Astrocyte (in vitro differentiated cells and primary cell): ENCODE measurements around the gene CLIC6. TPM values are rescaled to one million over a fixed set of nuclear protein-coding genes. Genes with fewer than 3 reads are reported as not detected.

Source experiments
- DNase-seq: peaks from one replicate; pipeline ENCODE4 v3.0.0-alpha.2; 2010; ENCODE audit warnings: low read depth
- FAIRE-seq: peaks from 2 replicates; lab custom pipeline; 2011; peaks lifted over from hg19 to GRCh38; lab: Jason Lieb, UNC
- H2AFZ ChIP-seq: 2 replicates; pipeline ENCODE4 v1.6.0; 2012; ENCODE audit warnings: low read depth, low read length, inconsistent platforms
- H3K27ac ChIP-seq: 2 replicates; pipeline ENCODE4 v1.5.1; 2011; ENCODE audit warnings: low read depth, low read length, inconsistent platforms
- H3K27me3 ChIP-seq: 2 replicates; pipeline ENCODE4 v1.6.0; 2011; ENCODE audit warnings: low read length, inconsistent platforms; ENCODE audit not compliant: insufficient read depth
- H3K36me3 ChIP-seq: 2 replicates; pipeline ENCODE4 v1.5.1; 2011; ENCODE audit warnings: low read length, inconsistent platforms; ENCODE audit not compliant: insufficient read depth
- H3K4me1 ChIP-seq: 2 replicates; pipeline ENCODE4 v1.5.1; 2011; ENCODE audit warnings: low read length, inconsistent platforms; ENCODE audit not compliant: insufficient read depth
- H3K4me2 ChIP-seq: 2 replicates; pipeline ENCODE4 v1.6.0; 2012; ENCODE audit warnings: low read length, inconsistent platforms
- H3K4me3 ChIP-seq: 2 replicates; pipeline ENCODE4 v1.5.1; 2011; ENCODE audit warnings: low read depth, mild to moderate bottlenecking, low read length, inconsistent platforms; ENCODE audit not compliant: insufficient read depth
- H3K79me2 ChIP-seq: 2 replicates; pipeline ENCODE4 v1.6.0; 2012; ENCODE audit warnings: mild to moderate bottlenecking, low read length, inconsistent platforms; ENCODE audit not compliant: insufficient read depth
- H3K9ac ChIP-seq: 2 replicates; pipeline ENCODE4 v1.6.0; 2012; ENCODE audit warnings: mild to moderate bottlenecking, low read length, inconsistent platforms
- H3K9me3 ChIP-seq: 2 replicates; pipeline ENCODE4 v1.5.1; 2012; ENCODE audit warnings: low read depth, mild to moderate bottlenecking, low read length, inconsistent platforms; ENCODE audit not compliant: insufficient read depth
- H4K20me1 ChIP-seq: 2 replicates; pipeline ENCODE4 v1.6.0; 2012; ENCODE audit warnings: low read length, inconsistent platforms; ENCODE audit not compliant: insufficient read depth
- H3K27ac Mint-ChIP-seq: one replicate; pipeline ENCODE4 v1.8.0; 2021; ENCODE audit warnings: mild to moderate bottlenecking, mixed read lengths; ENCODE audit not compliant: unreplicated experiment
- H3K27me3 Mint-ChIP-seq: one replicate; pipeline ENCODE4 v1.8.0; 2021; ENCODE audit warnings: low read depth, mixed read lengths; ENCODE audit not compliant: unreplicated experiment
- H3K36me3 Mint-ChIP-seq: one replicate; pipeline ENCODE4 v1.8.0; 2021; ENCODE audit warnings: low read depth, mixed read lengths; ENCODE audit not compliant: unreplicated experiment
- H3K4me1 Mint-ChIP-seq: one replicate; pipeline ENCODE4 v1.8.0; 2021; ENCODE audit warnings: low read depth, mixed read lengths; ENCODE audit not compliant: unreplicated experiment
- H3K4me3 Mint-ChIP-seq: one replicate; pipeline ENCODE4 v1.8.0; 2021; ENCODE audit warnings: mild to moderate bottlenecking, moderate library complexity, mixed read lengths; ENCODE audit not compliant: unreplicated experiment
- H3K9me3 Mint-ChIP-seq: one replicate; pipeline ENCODE4 v1.8.0; 2021; ENCODE audit warnings: mild to moderate bottlenecking, mixed read lengths; ENCODE audit not compliant: unreplicated experiment
- CTCF ChIP-seq: IDR thresholded peaks from 2 replicates; pipeline ENCODE4 v1.5.1; 2011; ENCODE audit warnings: low read depth, mild to moderate bottlenecking, inconsistent platforms, low read length, moderate library complexity; ENCODE audit not compliant: insufficient read depth
- EZH2 ChIP-seq: IDR thresholded peaks from 2 replicates; pipeline ENCODE4 v1.6.1; 2012; ENCODE audit warnings: mild to moderate bottlenecking, low read length, inconsistent platforms; ENCODE audit not compliant: insufficient read depth
- total RNA-seq: library from RNA; stranded (reverse); gene quantifications from 2 replicates; pipeline ENCODE4 v1.2.1, GENCODE V29; 2021

Gene CLIC6
- total RNA-seq, 1 donor from 2014 or later = 0.30 TPM

DNA sequence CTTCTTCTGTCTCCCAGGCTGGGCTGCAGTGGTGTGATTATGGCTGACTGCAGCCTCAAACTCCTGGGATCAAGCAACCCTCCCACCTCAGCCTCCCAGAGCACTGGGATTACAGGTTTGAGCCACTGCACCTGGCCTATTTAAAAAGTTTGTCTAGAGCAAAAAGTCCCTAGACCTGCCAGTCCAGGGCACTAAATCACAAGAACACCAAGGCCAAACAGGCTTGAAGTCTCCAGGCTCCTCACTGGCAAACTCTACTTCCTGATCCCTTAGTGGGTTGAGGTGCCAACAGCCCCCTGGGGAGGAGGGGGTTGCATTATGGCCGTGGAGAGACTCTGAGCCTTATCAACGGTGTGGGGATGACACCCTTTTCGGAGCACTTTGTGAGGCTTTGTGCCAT, 76.0 kb downstream of the CLIC6 start:
- H3K4me3 Mint-ChIP-seq = no peak overlapping the region
- Histone ChIP-seq H3K9ac (no peak overlapping the region), H3K4me3 (no peak overlapping the region), H3K9me3 (no peaks in the 10 kb centered on the region), H4K20me1 (no peaks in the 10 kb centered on the region), H3K4me2 (no peak overlapping the region), H3K79me2 (no peaks in the 10 kb centered on the region), H3K27ac (no peak overlapping the region), H3K36me3 (no peaks in the 10 kb centered on the region), H3K4me1 (peaks cover 10% of the 10 kb centered on the region), H2AFZ (no peak overlapping the region), H3K27me3 (no peaks in the 10 kb centered on the region)
- DNase-seq = no peak
- FAIRE-seq = no peak
- no peaks in the 10 kb centered on the region for H3K36me3 Mint-ChIP-seq
- TF ChIP-seq EZH2 (no peak), CTCF (no peak)
- H3K27me3 Mint-ChIP-seq = peaks cover 34% of the 10 kb centered on the region
- H3K4me1 Mint-ChIP-seq = peaks cover 5% of the 10 kb centered on the region
- peaks cover 7% of the 10 kb centered on the region for H3K9me3 Mint-ChIP-seq
- no peak overlapping the region for H3K27ac Mint-ChIP-seq

DNA sequence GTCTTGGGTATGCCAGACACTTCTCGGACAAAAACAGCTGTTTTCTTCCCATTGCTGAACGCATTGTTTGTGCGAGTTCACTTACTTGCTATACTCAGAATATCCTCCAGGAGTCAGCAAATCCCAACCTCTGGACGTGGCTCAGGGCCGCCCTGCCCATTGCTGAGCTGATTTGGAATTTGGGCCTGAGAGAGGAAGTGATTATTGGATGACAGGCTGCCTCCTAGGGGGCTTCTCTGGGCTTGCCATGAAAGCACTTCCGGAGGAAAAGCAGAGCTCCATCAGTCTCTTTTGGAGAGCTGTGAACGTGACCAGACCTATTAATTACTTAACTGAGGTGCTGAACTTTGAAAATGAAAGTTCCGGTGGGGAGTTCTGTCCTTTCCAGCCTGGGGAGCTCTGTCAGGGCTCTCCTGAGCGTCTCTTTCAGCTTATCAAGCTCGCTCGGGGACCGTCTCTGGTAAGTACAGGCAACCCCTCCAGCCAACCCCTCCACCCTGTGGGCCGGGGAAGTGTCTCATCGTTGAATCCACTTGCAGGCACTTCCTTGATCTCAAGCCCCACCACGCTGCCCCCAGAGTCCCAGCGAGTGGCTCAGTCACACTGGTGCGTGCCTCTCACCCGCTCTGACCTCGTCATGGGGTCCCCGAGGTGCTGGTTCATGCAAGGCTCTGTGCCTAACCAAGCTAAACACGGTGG, 76.9 kb downstream of the CLIC6 start:
- Histone ChIP-seq H3K79me2 (no peaks in the 10 kb centered on the region), H4K20me1 (no peaks in the 10 kb centered on the region), H3K27me3 (no peaks in the 10 kb centered on the region), H3K36me3 (no peaks in the 10 kb centered on the region), H3K4me3 (no peak overlapping the region), H3K9ac (peak overlapping the region; percentile 2), H3K4me2 (peak overlapping the region; percentile 55), H3K4me1 (peaks cover 10% of the 10 kb centered on the region), H3K27ac (no peak overlapping the region), H3K9me3 (no peaks in the 10 kb centered on the region), H2AFZ (peak overlapping the region; percentile 43)
- Mint-ChIP-seq H3K4me1 (peaks cover 5% of the 10 kb centered on the region), H3K36me3 (no peaks in the 10 kb centered on the region), H3K4me3 (no peak overlapping the region), H3K9me3 (peaks cover 2% of the 10 kb centered on the region), H3K27ac (peak overlapping the region; percentile 85), H3K27me3 (peaks cover 26% of the 10 kb centered on the region)
- peak; percentile 59 for DNase-seq
- TF ChIP-seq EZH2 (no peak), CTCF (peak; percentile 96)
- peak; percentile 93 for FAIRE-seq

DNA sequence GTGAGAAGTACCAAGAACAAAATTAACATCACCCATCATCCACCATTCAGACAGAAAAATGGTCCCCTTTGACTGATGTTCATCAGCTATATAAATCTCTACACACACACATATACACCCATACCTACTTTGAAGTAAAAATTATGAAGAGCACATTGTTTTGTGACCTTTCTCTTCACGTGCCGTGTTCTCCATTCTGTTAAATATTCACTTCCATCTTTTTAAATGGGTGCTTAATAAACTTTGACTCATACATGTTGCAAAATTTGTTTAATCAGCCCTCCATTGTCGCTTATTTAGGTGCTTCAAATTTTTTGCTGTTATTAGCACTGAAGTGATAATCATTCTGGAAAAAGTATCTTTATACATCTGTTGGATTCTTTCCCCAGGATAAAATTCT, 80.1 kb downstream of the CLIC6 start:
- TF ChIP-seq EZH2 (no peak), CTCF (no peak)
- no peak overlapping the region for H3K27ac Mint-ChIP-seq
- no peak for FAIRE-seq
- H3K9me3 Mint-ChIP-seq = peaks cover 4% of the 10 kb centered on the region
- peaks cover 2% of the 10 kb centered on the region for H3K27me3 ChIP-seq
- DNase-seq = no peak
- peaks cover 4% of the 10 kb centered on the region for H3K4me1 ChIP-seq
- H2AFZ ChIP-seq = no peak overlapping the region
- H3K4me3 Mint-ChIP-seq = no peak overlapping the region
- H3K4me3 ChIP-seq = no peak overlapping the region
- H3K36me3 Mint-ChIP-seq = peaks cover 3% of the 10 kb centered on the region
- peaks cover 5% of the 10 kb centered on the region for H3K4me1 Mint-ChIP-seq
- no peaks in the 10 kb centered on the region for H3K36me3 ChIP-seq
- H3K9me3 ChIP-seq = no peaks in the 10 kb centered on the region
- H3K27ac ChIP-seq = no peak overlapping the region
- H4K20me1 ChIP-seq = no peaks in the 10 kb centered on the region
- no peak overlapping the region for H3K9ac ChIP-seq
- H3K27me3 Mint-ChIP-seq = peaks cover 21% of the 10 kb centered on the region
- no peaks in the 10 kb centered on the region for H3K79me2 ChIP-seq
- H3K4me2 ChIP-seq = no peak overlapping the region
